A673 (cell line): Measurements from ENCODE around the gene MYO1D. TPM values are rescaled to one million over a fixed set of nuclear protein-coding genes. Genes with fewer than 3 reads are reported as not detected.
"Not testable (repeated sequence)": the region's sequence is repeated elsewhere in the genome, so short reads cannot be mapped to it uniquely, and the experiment has no call there.

Experiments used
- BruUV-seq: library from RNA; stranded (reverse); fragments of 400-500 nt; replicated peaks from 2 replicates; lab custom pipeline; 2021; lab: Mats Ljungman, UMichigan
- CTCF ChIA-PET: fragments of 300-600 bp; sonication (Branson Sonifier 250); formaldehyde crosslinking; loops from one replicate; lab custom pipeline; 2022; ENCODE audit warnings: antibody characterized with exemption; lab: Charles Lee
- POLR2A ChIA-PET: fragments of 300-600 bp; sonication (Branson Sonifier 250); formaldehyde crosslinking; loops from one replicate; lab custom pipeline; 2022; ENCODE audit warnings: antibody characterized with exemption; ENCODE audit not compliant: low non-redundant PET; lab: Charles Lee
- DNase-seq: peaks from one replicate; pipeline ENCODE4 v3.0.0-alpha.2; 2015; ENCODE audit warnings: low spot score
- H3K27ac ChIP-seq: fragments of 200-600 bp; sonication (generic); 2 replicates; pipeline ENCODE4 v1.5.1; 2016; ENCODE audit warnings: mixed run types, low read depth, mild to moderate bottlenecking, mixed read lengths, antibody characterized with exemption, low read length; ENCODE audit not compliant: poor library complexity, severe bottlenecking
- H3K27me3 ChIP-seq: fragments of 200-600 bp; sonication (generic); replicated peaks from 2 replicates; pipeline ENCODE4 v1.6.1; 2017; ENCODE audit warnings: mixed run types, low read depth, mild to moderate bottlenecking, mixed read lengths, antibody characterized with exemption, low read length; ENCODE audit not compliant: insufficient read depth, poor library complexity
- H3K36me3 ChIP-seq: fragments of 200-600 bp; sonication (generic); 2 replicates; pipeline ENCODE4 v1.6.1; 2016; ENCODE audit warnings: mixed run types, mild to moderate bottlenecking, mixed read lengths, antibody characterized with exemption, low read length; ENCODE audit not compliant: insufficient read depth, poor library complexity, severe bottlenecking
- H3K4me1 ChIP-seq: fragments of 200-600 bp; sonication (generic); 2 replicates; pipeline ENCODE4 v1.6.1; 2017; ENCODE audit warnings: mixed run types, mild to moderate bottlenecking, mixed read lengths, antibody characterized with exemption, low read length; ENCODE audit not compliant: insufficient read depth, poor library complexity, severe bottlenecking
- H3K4me3 ChIP-seq: fragments of 200-600 bp; sonication (generic); 2 replicates; pipeline ENCODE4 v1.5.1; 2016; ENCODE audit warnings: low read depth, mixed run types, mild to moderate bottlenecking, mixed read lengths, low read length; ENCODE audit not compliant: poor library complexity, severe bottlenecking
- H3K9me3 ChIP-seq: fragments of 200-600 bp; sonication (generic); 2 replicates; pipeline ENCODE4 v1.6.1; 2016; ENCODE audit warnings: mixed run types, low read depth, mild to moderate bottlenecking, mixed read lengths, antibody characterized with exemption, low read length; ENCODE audit not compliant: poor library complexity, severe bottlenecking
- EZH2 ChIP-seq: fragments of 200-600 bp; sonication (generic); IDR thresholded peaks from 2 replicates; pipeline ENCODE4 v1.6.1; 2017; ENCODE audit warnings: borderline replicate concordance, low read depth, mild to moderate bottlenecking, mixed read lengths, antibody characterized with exemption, low read length; ENCODE audit not compliant: poor library complexity, severe bottlenecking
- intact Hi-C: fragments of 100-400 bp; cut with micrococcal nuclease; formaldehyde crosslinking; loops from one replicate; pipeline ENCODE4 v1.10.0; 2022; ENCODE audit not compliant: unreplicated experiment
- total RNA-seq: library from RNA; stranded (reverse); gene quantifications from 2 replicates; pipeline ENCODE4 v1.2.3, GENCODE V29; 2021
- TF ChIP-seq, protein P1 (sequence below): fragments of 300-800, 200-600 bp; sonication (generic); conservative IDR thresholded peaks from 2 replicates; pipeline ENCODE4 v1.5.1; 2017; ENCODE audit warnings: low read depth, mild to moderate bottlenecking, antibody characterized with exemption, low read length, moderate library complexity, mixed read lengths

MYO1D gene
- total RNA-seq, 1 experiment from 2014 or later: 10.4 TPM

DNA sequence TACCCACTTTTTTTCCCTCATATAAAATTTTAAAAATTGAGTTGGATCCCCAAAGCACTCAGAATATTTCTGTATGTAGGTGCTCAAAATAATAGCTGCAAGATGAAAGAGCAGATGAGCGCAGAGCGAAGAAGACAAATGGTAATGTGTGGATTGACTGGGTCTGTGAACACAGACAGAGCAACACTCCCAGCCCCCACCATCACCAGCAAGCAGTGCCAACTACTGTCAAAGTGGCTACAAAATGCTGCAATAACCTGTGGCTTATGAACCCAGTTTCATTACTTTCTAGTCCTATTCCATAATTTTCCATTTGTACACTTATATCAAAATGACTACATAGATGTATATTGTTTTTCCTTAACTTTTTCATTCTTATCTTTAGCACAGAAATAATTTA, 137.2 kb downstream of the MYO1D start:
- H3K36me3 ChIP-seq: no peaks in the 10 kb centered on the region
- H3K27me3 ChIP-seq: no peaks in the 10 kb centered on the region
- CTCF ChIA-PET: no interaction called here
- TF ChIP-seq, protein P1, sequence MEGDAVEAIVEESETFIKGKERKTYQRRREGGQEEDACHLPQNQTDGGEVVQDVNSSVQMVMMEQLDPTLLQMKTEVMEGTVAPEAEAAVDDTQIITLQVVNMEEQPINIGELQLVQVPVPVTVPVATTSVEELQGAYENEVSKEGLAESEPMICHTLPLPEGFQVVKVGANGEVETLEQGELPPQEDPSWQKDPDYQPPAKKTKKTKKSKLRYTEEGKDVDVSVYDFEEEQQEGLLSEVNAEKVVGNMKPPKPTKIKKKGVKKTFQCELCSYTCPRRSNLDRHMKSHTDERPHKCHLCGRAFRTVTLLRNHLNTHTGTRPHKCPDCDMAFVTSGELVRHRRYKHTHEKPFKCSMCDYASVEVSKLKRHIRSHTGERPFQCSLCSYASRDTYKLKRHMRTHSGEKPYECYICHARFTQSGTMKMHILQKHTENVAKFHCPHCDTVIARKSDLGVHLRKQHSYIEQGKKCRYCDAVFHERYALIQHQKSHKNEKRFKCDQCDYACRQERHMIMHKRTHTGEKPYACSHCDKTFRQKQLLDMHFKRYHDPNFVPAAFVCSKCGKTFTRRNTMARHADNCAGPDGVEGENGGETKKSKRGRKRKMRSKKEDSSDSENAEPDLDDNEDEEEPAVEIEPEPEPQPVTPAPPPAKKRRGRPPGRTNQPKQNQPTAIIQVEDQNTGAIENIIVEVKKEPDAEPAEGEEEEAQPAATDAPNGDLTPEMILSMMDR: no peak
- no peak for TF ChIP-seq EZH2
- H3K4me1 ChIP-seq: no peaks in the 10 kb centered on the region
- H3K27ac ChIP-seq: no peak overlapping the region
- no peak overlapping the region for H3K4me3 ChIP-seq
- intact Hi-C loops: no loop called here
- POLR2A ChIA-PET: no interaction called here
- DNase-seq: no peak
- no TSS peak for BruUV-seq
- no peaks in the 10 kb centered on the region for H3K9me3 ChIP-seq

DNA sequence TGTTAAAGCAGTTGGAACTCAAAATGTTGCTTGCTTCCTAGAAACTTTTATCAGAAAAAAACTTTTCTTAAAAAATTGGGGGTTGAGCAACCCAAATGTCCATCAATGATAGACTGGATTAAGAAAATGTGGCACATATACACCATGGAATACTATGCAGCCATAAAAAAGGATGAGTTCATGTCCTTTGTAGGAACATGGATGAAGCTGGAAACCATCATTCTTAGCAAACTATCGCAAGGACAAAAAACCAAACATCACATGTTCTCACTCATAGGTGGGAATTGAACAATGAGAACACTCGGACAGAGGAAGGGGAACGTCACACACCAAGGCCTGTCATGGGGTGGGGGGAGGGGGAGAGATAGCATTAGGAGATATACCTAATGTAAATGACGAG, 137.8 kb downstream of the MYO1D start:
- CTCF ChIA-PET, DNase-seq, BruUV-seq, H3K4me3 ChIP-seq, H3K27me3 ChIP-seq, H3K36me3 ChIP-seq, H3K27ac ChIP-seq, intact Hi-C loops, POLR2A ChIA-PET, H3K9me3 ChIP-seq, H3K4me1 ChIP-seq: not testable (repeated sequence)

DNA sequence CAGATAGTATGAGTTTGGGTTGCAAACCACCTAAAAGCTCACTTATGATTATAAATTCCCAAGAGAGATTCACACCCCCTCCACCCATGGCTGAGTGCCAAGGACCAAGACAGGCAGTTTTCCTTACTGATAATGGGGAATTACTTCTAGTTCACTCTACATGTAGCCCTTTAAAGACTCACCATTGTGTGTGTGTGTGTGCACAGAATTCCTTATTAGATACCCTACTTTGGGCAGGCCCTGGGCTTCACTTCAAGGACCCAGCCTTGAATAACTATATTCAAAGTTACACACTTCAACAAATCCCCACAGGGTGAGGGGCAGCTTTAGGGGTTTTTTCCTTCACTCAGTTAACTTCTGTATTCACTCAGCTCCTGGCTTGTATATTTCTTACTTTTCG, 143.5 kb downstream of the MYO1D start:
- no peak overlapping the region for H3K27ac ChIP-seq
- ChIA-PET POLR2A (no interaction called here), CTCF (no interaction called here)
- H3K4me1 ChIP-seq: no peaks in the 10 kb centered on the region
- DNase-seq: peak; percentile 1
- H3K36me3 ChIP-seq: no peaks in the 10 kb centered on the region
- BruUV-seq: no TSS peak
- intact Hi-C loops: no loop called here
- no peaks in the 10 kb centered on the region for H3K27me3 ChIP-seq
- no peaks in the 10 kb centered on the region for H3K9me3 ChIP-seq
- H3K4me3 ChIP-seq: no peak overlapping the region
- TF ChIP-seq, protein P1: no peak
- no peak for TF ChIP-seq EZH2

DNA sequence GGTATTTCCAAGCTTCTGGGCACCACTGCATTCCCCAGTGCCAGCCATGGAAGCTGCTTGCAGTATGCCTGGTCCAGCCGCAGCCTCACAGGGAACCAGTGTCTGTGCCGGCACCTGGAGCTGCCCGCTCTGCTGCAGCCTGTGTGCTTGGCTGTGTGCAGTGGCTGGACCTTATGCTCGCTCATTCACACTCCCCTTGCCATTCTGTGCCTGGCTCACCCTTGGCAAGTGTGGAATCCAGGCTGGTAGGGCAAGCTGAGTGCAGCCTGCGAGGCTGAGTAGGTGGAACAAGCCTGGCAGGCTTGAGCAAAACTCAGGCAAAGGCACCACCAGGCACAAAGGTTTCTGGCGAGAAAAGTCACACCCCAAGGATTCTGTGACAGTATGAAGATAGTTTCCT, 144.0 kb downstream of the MYO1D start:
- intact Hi-C loops: no loop called here
- CTCF ChIA-PET: no interaction called here
- no TSS peak for BruUV-seq

More for the DNA sequence above, 144.0 kb downstream of the MYO1D start:
- Histone ChIP-seq H3K4me1 (no peaks in the 10 kb centered on the region), H3K36me3 (no peaks in the 10 kb centered on the region), H3K27me3 (no peaks in the 10 kb centered on the region), H3K4me3 (no peak overlapping the region), H3K27ac (no peak overlapping the region), H3K9me3 (no peaks in the 10 kb centered on the region)
- TF ChIP-seq, protein P1: no peak
- TF ChIP-seq EZH2: no peak
- DNase-seq: no peak
- POLR2A ChIA-PET: no interaction called here
